GM21825 (cell line): ENCODE data around the gene NOCT.
"Not testable (repeated sequence)": the region's sequence is repeated elsewhere in the genome, so short reads cannot be mapped to it uniquely, and the experiment has no call there.

Source experiments
- ATAC-seq: cut with Tn5 transposase; IDR thresholded peaks from one replicate; pipeline ENCODE4 v1.9.1; 2021; ENCODE audit warnings: mild to moderate bottlenecking, moderate library complexity; ENCODE audit not compliant: unreplicated experiment

The NOCT gene

GRCh38 chr4:139009702-139010101, 5.9 kb upstream of the NOCT start:
- ATAC-seq: no peak

GRCh38 chr4:139011225-139011950, 4.2 kb upstream of the NOCT start:
- ATAC-seq: no peak

- ATAC-seq: peak; percentile 4
Observed at GRCh38 chr4:139014371-139015268, 961 bp upstream of the NOCT start.

- ATAC-seq: peak; percentile 43
Observed at GRCh38 chr4:139015948-139016471, 429 bp downstream of the NOCT start.

- ATAC-seq: no peak
Observed at GRCh38 chr4:139017861-139018260, 2.3 kb downstream of the NOCT start.

GRCh38 chr4:139018501-139018900, 2.9 kb downstream of the NOCT start:
- no peak for ATAC-seq

- no peak for ATAC-seq
Observed at GRCh38 chr4:139018971-139019758, 3.6 kb downstream of the NOCT start.

- no peak for ATAC-seq
Observed at GRCh38 chr4:139020384-139020783, 4.8 kb downstream of the NOCT start.

- not testable (repeated sequence) for ATAC-seq
Observed at GRCh38 chr4:139021071-139021470, 5.5 kb downstream of the NOCT start.

- no peak for ATAC-seq
Observed at GRCh38 chr4:139022835-139023234, 7.3 kb downstream of the NOCT start.

- ATAC-seq: no peak
Observed at GRCh38 chr4:139024686-139025085, 9.1 kb downstream of the NOCT start.

- ATAC-seq: no peak
Observed at GRCh38 chr4:139025841-139026240, 10.3 kb downstream of the NOCT start.

GRCh38 chr4:139027776-139028175, 12.2 kb downstream of the NOCT start:
- no peak for ATAC-seq

GRCh38 chr4:139028191-139028661, 12.6 kb downstream of the NOCT start:
- no peak for ATAC-seq

- ATAC-seq: not testable (repeated sequence)
Observed at GRCh38 chr4:139029866-139030363, 14.3 kb downstream of the NOCT start.

- ATAC-seq: no peak
Observed at GRCh38 chr4:139030614-139031235, 15.1 kb downstream of the NOCT start.

- no peak for ATAC-seq
Observed at GRCh38 chr4:139035650-139036049, 20.1 kb downstream of the NOCT start.

GRCh38 chr4:139036885-139037284, 21.3 kb downstream of the NOCT start:
- ATAC-seq: no peak

- ATAC-seq: no peak
Observed at GRCh38 chr4:139038874-139039443, 23.4 kb downstream of the NOCT start.

GRCh38 chr4:139042981-139043460, 27.4 kb downstream of the NOCT start:
- no peak for ATAC-seq
